Measurements from ENCODE around the gene ATF5. TPM values are rescaled to one million over a fixed set of nuclear protein-coding genes. Genes with fewer than 3 reads are reported as not detected.

Gene ATF5
- total and polyA plus RNA-seq, 2 of the 8 experiments (the other 6 are each of a cell fraction or from before 2014, with no cell fraction given) = 6.2 to 13.1 TPM

GRCh38 chr19:49927526-49928264, 1.3 kb upstream of the ATF5 start:
- Histone ChIP-seq H3K79me1 (ENCODE audit: low read depth, low read length) (peaks cover 17% of the 10 kb centered on the region), H3K18ac (ENCODE audit: extremely low read depth, low read length) (no peak overlapping the region), H3K9ac (replicated peaks in 1 of 4; ENCODE audit: extremely low read depth in 1 of 4, low read depth in 3 of 4, low read length in 3 of 4) (peak overlapping the region in 2 of 4 experiments; percentile 15; a peak in 2 of 7 replicates), H3K4me1 (replicated peaks in 1 of 4; ENCODE audit: control insufficient read depth in 3 of 4, insufficient read depth in 4 of 4, low read length in 3 of 4) (peaks cover 0 to 12% (median 3%) of the 10 kb centered on the region in 4 experiments; a peak in 5 of 7 replicates), H3K79me2 (ENCODE audit: control insufficient read depth in 1 of 2, insufficient read depth in 2 of 2, low read length in 2 of 2) (peaks cover 17 to 63% of the 10 kb centered on the region in 2 experiments), H4K8ac (ENCODE audit: extremely low read depth, insufficient read depth, low read length) (peak overlapping the region; percentile 7; the same call in 1 of the 2 replicates), H3K4me2 (ENCODE audit: insufficient read depth in 1 of 2, low read depth in 2 of 2, low read length in 2 of 2) (peak overlapping the region; percentile 60 to 96), H3K36me3 (ENCODE audit: control insufficient read depth in 2 of 4, insufficient read depth in 4 of 4, low read length in 3 of 4) (peaks cover 19 to 36% (median 28%) of the 10 kb centered on the region in 4 experiments), H3K4me3 (ENCODE audit: extremely low read depth in 1 of 4, insufficient read depth in 2 of 4, low read depth in 3 of 4, low read length in 4 of 4) (peak overlapping the region in 2 of 4 experiments; percentile 11 to 90; a peak in 5 of 8 replicates), H2BK120ac (replicated peaks; ENCODE audit: low read depth, low read length) (no peak overlapping the region), H3K27me3 (replicated peaks in 1 of 4; ENCODE audit: control insufficient read depth in 3 of 4, extremely low read depth in 1 of 4, insufficient read depth in 3 of 4, low read length in 3 of 4) (no peaks in the 10 kb centered on the region), H4K20me1 (replicated peaks in 1 of 2; ENCODE audit: control insufficient read depth in 1 of 2, insufficient read depth in 2 of 2, low read length in 2 of 2) (peaks cover 17 to 28% of the 10 kb centered on the region in 2 experiments), H3K9me3 (ENCODE audit: insufficient read depth in 2 of 2, low read depth in 1 of 2, low read length in 1 of 2) (no peaks in the 10 kb centered on the region), H3K23me2 (ENCODE audit: low read depth, low read length) (peaks cover 9% of the 10 kb centered on the region), H3K4ac (replicated peaks; ENCODE audit: insufficient read length, low read depth, low read length) (no peak overlapping the region), H2BK20ac (ENCODE audit: low read length) (no peak overlapping the region), H3K23ac (ENCODE audit: insufficient read length) (no peak overlapping the region), H3K14ac (ENCODE audit: insufficient read length) (no peak overlapping the region), H2BK15ac (ENCODE audit: low read length) (no peak overlapping the region), H2BK12ac (ENCODE audit: low read depth, low read length) (0 out of 2 replicates have a peak overlapping the region, but pooled peaks have one; percentile 18), H4K91ac (replicated peaks; ENCODE audit: insufficient read length, low read length) (no peak overlapping the region), H2AK5ac (ENCODE audit: low read depth, low read length) (0 out of 2 replicates have a peak overlapping the region, but pooled peaks have one; percentile 42), H3K56ac (replicated peaks; ENCODE audit: insufficient read length, low read depth, low read length) (no peak overlapping the region), H2BK5ac (ENCODE audit: low read depth, low read length) (no peak overlapping the region), H3K27ac (ENCODE audit: low read depth, low read length) (no peak overlapping the region), H2AFZ (ENCODE audit: low read length) (no peak overlapping the region), H4K5ac (ENCODE audit: insufficient read length, low read depth, low read length) (no peak overlapping the region)
- FAIRE-seq (no peak), DNase-seq (ENCODE audit: low read depth in 1 of 2, low spot score in 2 of 2) (no peak)
- 91% methylated on average over 14 of the region's 14 CpGs; no CpG with 5 or more reads in 1 of the 2 experiments for WGBS, 2 experiments (ENCODE audit: extremely low coverage in 1 of 2, insufficient coverage in 1 of 2, insufficient read length in 1 of 2, insufficient replicate concordance in 2 of 2, low coverage in 1 of 2, low lambda C conversion rate in 2 of 2, missing lambda C conversion rate in 1 of 2)
- ChIA-PET CTCF (ENCODE audit: partially characterized antibody) (interaction anchor here (1.4 to 3.2 kb wide), 4 partner anchors 9 to 54 kb away, joined by 4 to 18 read pairs (median 14); no protein-coding TSS in a partner anchor), POLR2A (ENCODE audit: partially characterized antibody) (interaction anchor here (0.7 to 15.1 kb wide), 15 partner anchors 12 to 349 kb away, joined by 3 to 373 read pairs (median 8); partner anchors contain the start of genes AKT1S1, IL4I1, PRMT1 and TBC1D17)
- no peak for TF ChIP-seq POLR2AphosphoS5 (IDR thresholded peaks at IDR 0.05; ENCODE audit: low read depth, low read length)
- no peak for TF ChIP-seq HDAC2 (IDR thresholded peaks at IDR 0.05; ENCODE audit: borderline replicate concordance in 1 of 2, low read depth in 2 of 2, low read length in 2 of 2)
- no peak for TF ChIP-seq TBP (IDR thresholded peaks at IDR 0.05; ENCODE audit: low read depth, low read length)
- no peak for TF ChIP-seq YY1 (IDR thresholded peaks at IDR 0.05; ENCODE audit: low read depth, low read length)
- no peak for TF ChIP-seq SAP30 (IDR thresholded peaks at IDR 0.05; ENCODE audit: insufficient read depth, insufficient replicate concordance, low read length)
- no peak for TF ChIP-seq JUN (IDR thresholded peaks at IDR 0.05; ENCODE audit: low read depth, low read length)
- no peak for TF ChIP-seq BCL11A (IDR thresholded peaks at IDR 0.05; ENCODE audit: low read depth in 2 of 2, low read length in 2 of 2)
- no peak for TF ChIP-seq KDM1A (IDR thresholded peaks at IDR 0.05; ENCODE audit: borderline replicate concordance, low read length)
- TF ChIP-seq JUND (IDR thresholded peaks at IDR 0.05; ENCODE audit: low read length) = no peak
- TF ChIP-seq EP300 (IDR thresholded peaks at IDR 0.05; ENCODE audit: borderline replicate concordance in 1 of 2, low read depth in 2 of 2, low read length in 2 of 2) = no peak
- TF ChIP-seq RAD21 (IDR thresholded peaks at IDR 0.05 in 1 of 2, conservative IDR thresholded peaks at IDR 0.05 in 1 of 2; ENCODE audit: low read depth in 2 of 2, low read length in 2 of 2) = no peak

Data from H1 (cell line).